ENCODE results near the gene OR2V2.

Gene OR2V2

GRCh38 chr5:181151146-181151545 lies 3.8 kb downstream of the OR2V2 start:
- TF ChIP-seq FOXP2 (optimal IDR thresholded peaks at IDR 0.05; ENCODE audit: borderline replicate concordance, extremely low read depth, extremely low read length, insufficient read depth) (no peak), POLR2AphosphoS5 (IDR thresholded peaks at IDR 0.05; ENCODE audit: low read depth, low read length) (no peak), SIN3A (IDR thresholded peaks at IDR 0.05; ENCODE audit: borderline replicate concordance, insufficient read depth, low read length) (no peak), TAF1 (IDR thresholded peaks at IDR 0.05; ENCODE audit: borderline replicate concordance, insufficient read depth, low read length) (no peak), REST (IDR thresholded peaks at IDR 0.05; ENCODE audit: insufficient read depth in 1 of 2, low read depth in 2 of 2, low read length in 2 of 2) (no peak)

- no peak for TF ChIP-seq TAF1 (IDR thresholded peaks at IDR 0.05; ENCODE audit: borderline replicate concordance, insufficient read depth, low read length)
- TF ChIP-seq SIN3A (IDR thresholded peaks at IDR 0.05; ENCODE audit: borderline replicate concordance, insufficient read depth, low read length), result no peak
- TF ChIP-seq FOXP2 (optimal IDR thresholded peaks at IDR 0.05; ENCODE audit: borderline replicate concordance, extremely low read depth, extremely low read length, insufficient read depth), result no peak
- TF ChIP-seq POLR2AphosphoS5 (IDR thresholded peaks at IDR 0.05; ENCODE audit: low read depth, low read length), result no peak
- no peak for TF ChIP-seq REST (IDR thresholded peaks at IDR 0.05; ENCODE audit: insufficient read depth in 1 of 2, low read depth in 2 of 2, low read length in 2 of 2)
Measured at GRCh38 chr5:181152406-181152805, 5.0 kb downstream of the OR2V2 start.

- TF ChIP-seq FOXP2 (optimal IDR thresholded peaks at IDR 0.05; ENCODE audit: borderline replicate concordance, extremely low read depth, extremely low read length, insufficient read depth) (no peak), SIN3A (IDR thresholded peaks at IDR 0.05; ENCODE audit: borderline replicate concordance, insufficient read depth, low read length) (no peak), REST (IDR thresholded peaks at IDR 0.05; ENCODE audit: insufficient read depth in 1 of 2, low read depth in 2 of 2, low read length in 2 of 2) (no peak), TAF1 (IDR thresholded peaks at IDR 0.05; ENCODE audit: borderline replicate concordance, insufficient read depth, low read length) (no peak), POLR2AphosphoS5 (IDR thresholded peaks at IDR 0.05; ENCODE audit: low read depth, low read length) (no peak)
Measured at GRCh38 chr5:181153814-181154213, 6.4 kb downstream of the OR2V2 start.

- TF ChIP-seq FOXP2 (optimal IDR thresholded peaks at IDR 0.05; ENCODE audit: borderline replicate concordance, extremely low read depth, extremely low read length, insufficient read depth), result no peak
- no peak for TF ChIP-seq REST (IDR thresholded peaks at IDR 0.05; ENCODE audit: insufficient read depth in 1 of 2, low read depth in 2 of 2, low read length in 2 of 2)
- TF ChIP-seq TAF1 (IDR thresholded peaks at IDR 0.05; ENCODE audit: borderline replicate concordance, insufficient read depth, low read length), result no peak
- TF ChIP-seq SIN3A (IDR thresholded peaks at IDR 0.05; ENCODE audit: borderline replicate concordance, insufficient read depth, low read length), result no peak
- no peak for TF ChIP-seq POLR2AphosphoS5 (IDR thresholded peaks at IDR 0.05; ENCODE audit: low read depth, low read length)
Measured at GRCh38 chr5:181156758-181157157, 9.4 kb downstream of the OR2V2 start.

GRCh38 chr5:181158869-181159268 lies 11.5 kb downstream of the OR2V2 start:
- TF ChIP-seq REST (IDR thresholded peaks at IDR 0.05; ENCODE audit: insufficient read depth in 1 of 2, low read depth in 2 of 2, low read length in 2 of 2) (no peak), POLR2AphosphoS5 (IDR thresholded peaks at IDR 0.05; ENCODE audit: low read depth, low read length) (no peak), SIN3A (IDR thresholded peaks at IDR 0.05; ENCODE audit: borderline replicate concordance, insufficient read depth, low read length) (no peak), TAF1 (IDR thresholded peaks at IDR 0.05; ENCODE audit: borderline replicate concordance, insufficient read depth, low read length) (no peak), FOXP2 (optimal IDR thresholded peaks at IDR 0.05; ENCODE audit: borderline replicate concordance, extremely low read depth, extremely low read length, insufficient read depth) (no peak)

Data from PFSK-1 (cell line).